ENCODE results near the gene PIK3R4. TPM values are rescaled to one million over a fixed set of nuclear protein-coding genes. Genes with fewer than 3 reads are reported as not detected.

Gene PIK3R4
- total RNA-seq, 4 donors from 2014 or later = 20.6 to 54.6 (median 35.8) TPM

DNA sequence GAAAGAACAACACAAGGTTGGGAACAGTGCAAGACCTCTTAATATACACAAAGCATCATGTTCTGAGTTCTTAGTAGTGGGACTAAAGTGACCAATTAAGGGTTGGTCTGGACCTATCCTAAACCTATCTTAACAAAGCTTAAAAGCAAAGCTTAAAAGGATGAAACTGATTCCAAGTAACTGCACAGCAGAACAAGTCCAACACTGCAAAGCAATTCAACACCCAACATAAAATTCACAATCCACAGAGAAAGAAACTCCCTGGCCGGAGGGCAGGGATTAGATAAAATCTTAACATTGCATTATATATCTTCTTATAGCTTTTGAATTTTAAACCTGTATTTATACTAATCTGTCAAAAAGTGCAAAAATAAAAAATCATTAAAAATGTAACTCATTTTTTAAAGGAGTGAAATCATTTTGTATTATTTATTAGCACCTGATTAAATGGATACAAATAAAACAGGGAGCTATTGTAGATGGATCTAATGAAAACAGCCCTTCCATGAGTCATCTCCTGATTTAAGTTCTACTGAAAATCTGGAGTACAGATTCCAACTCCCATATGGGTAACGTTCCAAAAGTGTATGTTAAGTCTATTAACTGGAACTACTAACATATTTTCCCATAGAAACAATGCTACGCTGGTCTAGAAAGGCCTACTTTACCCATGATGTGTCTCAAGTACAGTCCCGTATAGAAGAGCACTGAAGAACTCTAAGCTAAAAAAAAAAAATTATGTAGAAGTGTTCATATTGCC lies 34.9 kb downstream of the PIK3R4 start:
- DNase-seq = no peak
- Histone ChIP-seq H3K9me3 (no peaks in the 10 kb centered on the region), H3K27me3 (no peaks in the 10 kb centered on the region), H3K4me3 (no peak overlapping the region), H3K27ac (no peak overlapping the region), H3K4me1 (no peaks in the 10 kb centered on the region), H3K36me3 (peaks cover 0 to 25% (median 0%) of the 10 kb centered on the region in 3 donors)
- TF ChIP-seq CTCF (IDR thresholded peaks at IDR 0.05) = no peak
- TF ChIP-seq POLR2A (IDR thresholded peaks at IDR 0.05) = no peak

GRCh38 chr3:130709671-130710070 lies 37.0 kb downstream of the PIK3R4 start:
- Histone ChIP-seq H3K9me3 (no peaks in the 10 kb centered on the region), H3K36me3 (peaks cover 0 to 13% (median 0%) of the 10 kb centered on the region in 3 donors), H3K4me1 (no peaks in the 10 kb centered on the region), H3K4me3 (no peak overlapping the region), H3K27me3 (no peaks in the 10 kb centered on the region), H3K27ac (no peak overlapping the region)
- TF ChIP-seq CTCF (IDR thresholded peaks at IDR 0.05) (no peak), POLR2A (IDR thresholded peaks at IDR 0.05) (no peak)
- no peak for DNase-seq

GRCh38 chr3:130707902-130708601 lies 38.6 kb downstream of the PIK3R4 start:
- no peaks in the 10 kb centered on the region for H3K27me3 ChIP-seq

GRCh38 chr3:130705501-130705900 lies 41.1 kb downstream of the PIK3R4 start:
- H3K4me1 ChIP-seq = no peaks in the 10 kb centered on the region
- H3K27me3 ChIP-seq = no peaks in the 10 kb centered on the region
- H3K9me3 ChIP-seq = no peaks in the 10 kb centered on the region
- H3K27ac ChIP-seq = no peak overlapping the region
- peaks cover 0 to 38% (median 0%) of the 10 kb centered on the region in 3 donors for H3K36me3 ChIP-seq
- no peak overlapping the region for H3K4me3 ChIP-seq
- no peak for TF ChIP-seq CTCF (IDR thresholded peaks at IDR 0.05)
- no peak for TF ChIP-seq POLR2A (IDR thresholded peaks at IDR 0.05)
- no peak for DNase-seq

More at GRCh38 chr3:130707902-130708601, 38.6 kb downstream of the PIK3R4 start:
- TF ChIP-seq POLR2A (IDR thresholded peaks at IDR 0.05) = no peak
- Histone ChIP-seq H3K27ac (no peak overlapping the region), H3K36me3 (peaks cover 0 to 25% (median 0%) of the 10 kb centered on the region in 3 donors), H3K9me3 (no peaks in the 10 kb centered on the region), H3K4me1 (no peaks in the 10 kb centered on the region), H3K4me3 (no peak overlapping the region)
- no peak for DNase-seq

GRCh38 chr3:130702985-130703384 lies 43.6 kb downstream of the PIK3R4 start:
- H3K4me3 ChIP-seq = no peak overlapping the region
- DNase-seq = no peak
- no peak overlapping the region for H3K27ac ChIP-seq
- H3K9me3 ChIP-seq = no peaks in the 10 kb centered on the region
- H3K4me1 ChIP-seq = no peaks in the 10 kb centered on the region
- peaks cover 0 to 38% (median 0%) of the 10 kb centered on the region in 3 donors for H3K36me3 ChIP-seq
- TF ChIP-seq CTCF (IDR thresholded peaks at IDR 0.05) = no peak
- no peaks in the 10 kb centered on the region for H3K27me3 ChIP-seq

GRCh38 chr3:130700541-130700940 lies 46.1 kb downstream of the PIK3R4 start:
- H3K4me3 ChIP-seq = no peak overlapping the region
- no peaks in the 10 kb centered on the region for H3K4me1 ChIP-seq
- H3K27ac ChIP-seq = no peak overlapping the region
- peaks cover 0 to 33% (median 0%) of the 10 kb centered on the region in 3 donors for H3K36me3 ChIP-seq
- no peaks in the 10 kb centered on the region for H3K27me3 ChIP-seq
- no peaks in the 10 kb centered on the region for H3K9me3 ChIP-seq
- TF ChIP-seq CTCF (IDR thresholded peaks at IDR 0.05) (no peak), POLR2A (IDR thresholded peaks at IDR 0.05) (no peak)
- no peak for DNase-seq

Data from Peyer's patch (tissue), 4 donors.